GM19023 (cell line): ENCODE results near the gene ACADSB.
A peak's percentile ranks its signal among the peaks of the same experiment; 100 is the strongest.

Source experiments
- ATAC-seq: cut with Tn5 transposase; IDR thresholded peaks from one replicate; pipeline ENCODE4 v1.9.1; 2021; ENCODE audit warnings: mild to moderate bottlenecking, moderate library complexity; ENCODE audit not compliant: unreplicated experiment

ACADSB gene

DNA sequence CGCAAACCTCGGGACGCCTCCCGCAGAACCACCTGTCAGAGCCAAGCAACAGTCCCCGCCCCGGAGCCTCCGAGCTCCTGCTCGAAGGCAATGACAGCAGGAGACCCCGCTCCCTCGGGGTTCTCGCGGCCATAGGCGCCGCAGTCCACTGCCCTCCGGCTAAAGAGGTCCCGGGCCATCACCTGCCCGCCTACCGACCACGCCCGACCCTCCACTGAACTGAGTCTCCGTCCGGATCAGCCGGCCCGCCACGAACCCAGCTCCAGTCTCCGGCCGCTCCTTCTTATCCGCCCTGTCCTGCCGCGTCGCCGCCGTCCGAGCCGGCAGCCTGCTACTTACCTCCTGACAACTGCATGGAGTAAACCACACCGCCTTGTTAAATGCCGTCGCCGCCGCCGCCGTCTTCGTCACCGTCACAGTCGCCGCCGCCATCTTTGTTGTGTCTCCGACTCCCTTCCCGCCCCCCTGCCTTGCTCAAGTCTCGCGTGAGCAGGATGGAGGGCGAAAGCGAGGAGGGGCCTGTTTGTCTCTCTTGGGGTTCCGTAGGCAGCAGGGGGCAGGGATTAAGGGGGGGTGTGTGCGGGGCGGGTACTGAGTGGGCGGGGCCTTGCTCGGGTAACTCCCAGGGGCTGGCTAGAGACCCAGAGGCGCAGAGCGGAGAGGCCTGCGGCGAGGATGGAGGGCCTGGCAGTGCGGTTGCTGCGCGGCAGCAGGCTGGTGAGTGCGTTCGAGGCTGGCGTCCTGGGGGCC, at the start of gene ACADSB, which contains the start of gene IKZF5:
ACADSB (plus strand) TSS at position 652 of the 750 bp plus-strand sequence; CDS start at position 676, 24 bp downstream.
IKZF5 (minus strand) TSS at position 441 of the 750 bp plus-strand sequence. CDS start 10,170 bp downstream, outside the sequence.
- peak; percentile 84 for ATAC-seq

- ATAC-seq, result no peak
Observed at GRCh38 chr10:122962405-122962804, 46.4 kb upstream of the ACADSB start.

- no peak for ATAC-seq
Observed at GRCh38 chr10:122966879-122967278, 41.9 kb upstream of the ACADSB start.

DNA sequence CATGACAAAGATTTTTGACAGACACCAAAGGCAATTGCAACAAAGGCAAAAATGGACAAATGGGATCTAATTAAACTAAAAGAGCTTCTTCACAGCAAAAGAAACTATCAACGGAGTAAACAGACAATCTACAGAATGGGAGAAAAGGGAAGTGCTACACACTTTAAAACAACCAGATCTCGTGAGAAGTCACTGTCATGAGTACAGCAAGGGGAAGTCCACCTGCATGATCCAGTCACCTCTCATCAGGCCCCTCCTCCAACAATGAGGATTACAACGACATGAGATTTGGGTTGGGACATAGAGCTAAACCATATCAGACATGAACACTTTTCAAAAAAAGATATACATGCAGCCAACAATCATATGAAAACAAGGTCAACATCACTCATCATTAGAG, 40.1 kb upstream of the ACADSB start:
- ATAC-seq, result no peak

DNA sequence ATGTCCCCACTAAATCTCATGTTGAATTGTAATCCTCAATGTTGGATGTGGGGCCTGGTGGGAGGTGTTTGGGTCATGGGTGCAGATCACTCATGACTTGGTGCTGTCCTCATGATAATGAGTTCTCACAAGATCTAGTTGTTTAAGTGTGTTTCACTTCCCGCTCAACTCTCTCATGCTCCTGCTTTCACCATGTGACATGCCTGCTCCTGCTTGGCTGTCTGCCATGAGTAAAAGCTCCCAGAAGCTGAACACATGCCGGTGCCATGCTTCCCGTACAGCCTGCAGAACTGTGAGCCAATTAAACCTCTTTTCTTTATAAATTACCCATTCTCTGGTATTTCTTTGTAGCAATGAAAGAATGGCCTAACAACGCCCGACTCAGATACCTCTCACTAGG, 34.8 kb upstream of the ACADSB start:
- ATAC-seq, result no peak

- ATAC-seq, result no peak
Observed at GRCh38 chr10:122974543-122975064, 34.2 kb upstream of the ACADSB start.

GRCh38 chr10:122980209-122981065, 28.4 kb upstream of the ACADSB start, which contains the start of gene PSTK:
TSS of gene PSTK (plus strand) at chr10:122980401. CDS start at chr10:122980480, 79 bp downstream.
- peak; percentile 96 for ATAC-seq

GRCh38 chr10:122981066-122981464, 27.7 kb upstream of the ACADSB start:
- ATAC-seq, result no peak

- ATAC-seq, result no peak
Observed at GRCh38 chr10:122983898-122984297, 24.9 kb upstream of the ACADSB start.

DNA sequence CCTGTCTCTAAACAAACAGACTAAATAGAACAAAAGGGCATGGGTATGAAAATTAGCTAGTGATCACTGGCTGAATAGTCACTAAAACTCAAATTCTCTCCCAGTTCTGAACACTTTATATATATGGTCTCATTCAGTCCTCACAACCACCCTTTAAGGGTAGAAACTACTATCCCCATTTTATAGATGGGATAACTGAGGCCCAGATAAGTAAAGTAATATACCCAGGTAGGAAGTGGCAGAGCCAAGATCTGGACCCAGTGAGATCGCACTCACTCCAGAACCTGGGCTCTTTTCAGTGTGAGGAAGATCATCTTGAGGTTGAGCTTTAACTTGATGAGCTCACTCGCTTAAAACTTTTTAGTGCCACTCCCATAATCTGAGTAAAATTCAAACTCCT, 24.1 kb upstream of the ACADSB start:
- no peak for ATAC-seq

- ATAC-seq, result no peak
Observed at GRCh38 chr10:122986335-122986734, 22.5 kb upstream of the ACADSB start.

DNA sequence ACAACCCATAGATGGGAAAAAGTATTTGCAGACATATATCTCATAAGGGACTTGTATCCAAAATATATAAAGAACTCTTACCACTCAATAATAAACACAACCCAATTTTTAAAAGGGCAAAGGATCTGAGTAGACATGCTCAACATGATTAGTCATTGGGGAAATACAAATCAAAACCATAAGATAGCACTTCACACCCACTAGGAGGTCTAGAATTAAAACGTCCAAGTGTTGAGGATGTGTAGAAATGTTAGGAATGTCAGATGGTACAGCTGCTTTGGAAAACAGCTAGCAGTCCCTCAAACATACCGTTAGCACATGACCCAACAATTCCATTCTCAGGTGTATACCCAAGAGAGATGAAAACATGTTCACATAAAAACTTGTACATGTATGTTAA, 20.3 kb upstream of the ACADSB start:
- no peak for ATAC-seq

- ATAC-seq, result no peak
Observed at GRCh38 chr10:122990278-122990677, 18.5 kb upstream of the ACADSB start.

GRCh38 chr10:122992031-122992585, 16.7 kb upstream of the ACADSB start:
- no peak for ATAC-seq

GRCh38 chr10:122993797-122994336, 14.9 kb upstream of the ACADSB start:
- ATAC-seq, result no peak

- no peak for ATAC-seq
Observed at GRCh38 chr10:122995936-122996335, 12.9 kb upstream of the ACADSB start.

- ATAC-seq, result no peak
Observed at GRCh38 chr10:122997864-122998263, 10.9 kb upstream of the ACADSB start.

GRCh38 chr10:122998360-122998917, 10.4 kb upstream of the ACADSB start:
- no peak for ATAC-seq

DNA sequence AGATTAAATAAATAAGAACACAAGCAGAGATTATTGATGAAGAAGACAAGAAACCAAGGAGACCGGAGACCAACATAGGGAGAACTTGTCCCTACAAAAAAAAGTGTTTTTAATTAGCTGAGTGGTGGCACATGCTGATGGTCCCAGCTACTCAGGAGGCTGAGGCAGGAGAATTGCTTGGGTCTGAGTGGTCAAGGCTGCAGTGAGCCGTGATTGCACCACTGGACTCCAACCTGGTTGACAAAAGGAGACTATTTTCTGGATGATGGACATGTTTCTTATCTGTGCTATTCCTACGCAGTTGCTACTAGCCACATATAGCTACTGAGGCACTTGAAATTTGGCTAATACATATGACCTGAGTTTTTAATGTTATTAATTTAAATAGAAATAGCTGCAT, 9.9 kb upstream of the ACADSB start:
- ATAC-seq, result no peak

GRCh38 chr10:122999347-122999746, 9.5 kb upstream of the ACADSB start:
- no peak for ATAC-seq

DNA sequence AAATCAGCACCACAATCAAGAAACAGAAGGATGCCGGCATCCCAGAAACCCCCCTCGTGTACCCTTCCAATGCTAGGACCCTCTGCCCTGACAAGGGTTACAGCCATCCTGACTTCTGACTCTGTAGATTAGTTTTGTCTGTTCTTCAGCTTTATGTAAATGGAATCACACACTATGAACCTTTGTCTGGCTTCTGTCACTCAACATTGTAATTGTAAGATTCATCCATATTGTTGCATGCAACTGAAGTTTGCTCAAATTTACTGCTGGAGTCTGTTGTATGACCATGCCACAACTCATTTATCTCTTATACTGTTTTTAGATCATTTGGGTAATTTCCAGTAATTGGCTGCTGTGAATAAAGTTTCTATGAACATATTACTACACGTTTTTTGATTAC, 8.7 kb upstream of the ACADSB start:
- ATAC-seq, result no peak
